Frontal cortex (tissue), 4 donors: ENCODE data around the gene ST6GALNAC6. TPM values are rescaled to one million over a fixed set of nuclear protein-coding genes. Genes with fewer than 3 reads are reported as not detected.

Experiments
- DNase-seq, 2 donors: peaks; one replicate each; pipeline ENCODE4 v3.0.0; 2012; ENCODE audit warnings: low spot score in 2 of 2
- FAIRE-seq: peaks from 2 replicates; lab custom pipeline; 2012; peaks lifted over from hg19 to GRCh38; lab: Jason Lieb, UNC
- total RNA-seq: library from RNA; depleted of rRNA; stranded (reverse); fragments of >200 nt; gene quantifications from one replicate; pipeline ENCODE4 v1.2.3, GENCODE V29; 2014
- donor health status: control.
- donor health status: control.
- donor health status: control.

ST6GALNAC6 gene
- total RNA-seq, 1 donor from 2014 or later = 28.5 TPM

DNA sequence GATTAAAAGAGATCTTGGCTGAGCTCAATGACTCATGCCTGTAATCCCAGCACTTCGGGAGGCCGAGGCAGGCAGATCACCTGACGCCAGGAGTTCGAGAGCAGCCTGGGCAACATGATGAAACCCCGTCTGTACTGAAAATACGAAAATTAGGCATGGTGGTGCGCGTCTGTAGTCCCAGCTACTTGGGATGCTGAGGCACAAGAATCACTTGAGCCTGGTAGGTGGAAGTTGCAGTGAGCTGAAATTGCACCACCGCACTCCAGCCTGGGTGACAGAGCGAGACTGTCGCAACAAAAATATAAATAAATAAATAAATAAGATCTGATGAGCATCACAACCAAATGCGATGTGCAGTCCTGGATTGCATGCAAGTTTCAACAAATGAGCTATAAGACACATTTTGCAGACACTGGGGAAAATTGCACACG is 36.2 kb downstream of the ST6GALNAC6 start:
- FAIRE-seq = no peak
- no peak for DNase-seq

DNA sequence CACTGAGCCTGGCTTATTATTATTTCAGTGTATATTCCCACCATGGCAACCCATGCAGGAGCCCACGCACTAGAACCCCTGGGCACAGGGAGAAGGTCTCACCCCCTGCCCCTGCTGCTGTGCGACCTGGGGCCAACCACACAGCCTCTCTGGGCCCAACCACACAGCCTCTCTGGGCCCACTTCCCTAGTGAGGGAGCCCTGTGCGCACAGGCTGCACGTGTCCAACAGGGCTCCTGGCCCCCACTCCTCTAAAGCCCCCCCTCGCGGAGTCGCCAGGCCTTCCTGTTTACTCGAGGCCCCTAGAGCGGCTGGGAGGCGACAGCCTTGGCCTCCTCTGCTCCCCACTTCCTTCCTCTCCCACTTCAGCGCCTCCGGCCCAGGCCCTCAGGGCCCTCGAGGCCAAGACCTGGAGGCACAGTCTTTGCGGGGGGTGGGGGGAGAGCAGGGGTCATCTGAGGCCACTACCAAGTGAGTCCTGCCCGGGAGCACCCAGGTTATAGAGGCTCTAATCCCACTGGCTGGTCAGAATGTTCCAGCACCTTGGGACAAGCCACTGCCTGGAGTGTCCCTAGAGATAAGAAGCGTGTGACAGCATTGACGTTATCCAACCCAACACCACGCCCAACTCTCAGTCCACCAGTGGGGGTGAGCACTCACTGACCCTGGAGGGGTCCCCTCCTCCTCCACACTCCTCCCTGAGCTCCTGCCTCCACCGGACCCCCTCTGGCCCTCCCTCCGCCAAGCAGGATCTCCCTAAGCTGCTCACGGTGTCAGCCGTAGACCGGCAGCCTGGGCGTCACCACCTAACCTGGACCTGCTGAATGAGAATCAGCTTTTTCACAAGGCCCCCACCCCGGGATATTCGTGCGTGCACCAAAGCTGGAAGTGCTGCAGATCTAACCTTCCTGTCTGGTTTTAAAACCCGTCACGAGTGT is 37.1 kb downstream of the ST6GALNAC6 start:
- DNase-seq = peak in 1 of 2 donors; percentile 57
- no peak for FAIRE-seq

DNA sequence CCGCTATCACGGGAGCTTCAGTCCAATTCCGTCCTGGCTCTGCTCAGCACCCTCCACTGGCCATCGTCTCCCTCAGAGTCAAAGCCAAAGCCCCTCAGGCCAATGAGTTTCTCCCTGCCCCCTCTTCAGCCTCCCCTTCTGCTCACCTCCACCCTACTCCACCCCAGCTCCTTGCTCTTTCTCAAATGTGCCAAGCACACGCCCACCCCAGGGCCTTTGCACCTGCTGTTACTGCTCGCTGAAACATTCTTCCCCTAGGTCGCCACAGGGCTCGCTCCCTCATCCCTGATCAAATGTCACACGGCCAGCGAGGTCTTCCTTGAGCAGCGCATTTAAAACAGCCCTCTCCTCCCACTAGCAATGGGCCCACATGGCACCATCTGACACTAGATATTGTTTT is 38.6 kb downstream of the ST6GALNAC6 start:
- FAIRE-seq (no peak), DNase-seq (no peak)

DNA sequence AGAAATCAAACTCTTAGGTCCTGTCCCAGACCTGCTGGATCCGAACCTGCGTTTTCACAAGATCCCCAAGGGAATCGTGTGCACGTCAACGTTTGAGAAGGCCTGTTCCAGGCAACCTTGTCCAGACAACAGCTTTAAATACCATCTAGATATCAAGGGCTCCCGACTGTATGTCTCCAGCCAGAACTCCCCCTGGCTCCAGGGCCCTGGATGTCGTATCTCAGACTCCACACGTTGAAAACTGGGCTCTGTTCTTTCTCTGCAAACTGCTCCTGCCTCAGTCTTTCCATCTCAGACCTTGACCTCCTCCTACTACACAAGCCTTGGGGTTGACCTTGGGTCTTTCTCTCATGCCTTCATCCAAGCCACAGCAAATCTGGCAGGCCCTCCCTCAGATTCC is 39.1 kb downstream of the ST6GALNAC6 start:
- FAIRE-seq = no peak

DNA sequence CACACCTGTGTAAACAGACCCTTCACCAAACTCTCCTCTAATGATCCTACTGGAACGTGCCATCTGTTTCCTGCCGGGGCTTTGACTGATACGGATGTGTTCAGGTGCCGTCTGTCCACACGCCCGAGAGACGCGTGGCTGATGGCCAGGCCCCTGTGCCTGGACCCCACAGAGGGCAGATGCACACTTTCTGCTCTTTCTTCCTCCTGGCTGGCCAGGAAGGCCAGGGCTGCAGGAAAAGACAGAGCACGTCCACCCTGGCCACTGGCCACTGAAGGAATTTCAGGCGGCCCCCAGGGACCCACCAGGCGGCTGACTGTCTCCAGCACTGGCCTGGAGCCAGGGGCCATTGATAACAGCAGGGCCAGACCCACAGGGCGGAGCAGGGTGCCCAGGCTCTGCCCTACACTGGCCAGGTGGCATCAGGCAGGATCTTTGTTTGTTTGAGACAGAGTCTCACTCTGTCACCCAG is 41.3 kb downstream of the ST6GALNAC6 start:
- DNase-seq (no peak), FAIRE-seq (no peak)

More for the DNA sequence above, 39.1 kb downstream of the ST6GALNAC6 start:
- no peak for DNase-seq

DNA sequence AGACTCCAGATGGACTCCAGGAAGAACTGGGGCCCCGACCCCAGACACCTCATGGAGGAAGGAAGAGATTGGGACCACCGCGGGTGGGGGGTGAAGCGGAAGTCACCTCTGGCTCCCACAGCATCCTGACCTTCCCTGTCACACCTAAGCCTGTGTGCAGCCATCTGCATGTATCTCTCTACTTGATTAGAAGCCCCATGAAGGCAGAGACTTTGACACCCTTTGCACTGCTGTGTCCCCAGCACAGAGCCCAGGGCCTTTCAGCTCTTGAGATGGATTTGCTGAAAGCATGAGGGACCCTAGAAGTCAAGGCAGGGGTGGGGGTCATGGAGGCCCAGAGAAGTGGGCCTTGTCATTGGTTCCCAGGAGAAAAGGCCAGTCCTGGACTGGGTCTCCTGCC is 42.1 kb downstream of the ST6GALNAC6 start:
- FAIRE-seq (no peak), DNase-seq (no peak)

DNA sequence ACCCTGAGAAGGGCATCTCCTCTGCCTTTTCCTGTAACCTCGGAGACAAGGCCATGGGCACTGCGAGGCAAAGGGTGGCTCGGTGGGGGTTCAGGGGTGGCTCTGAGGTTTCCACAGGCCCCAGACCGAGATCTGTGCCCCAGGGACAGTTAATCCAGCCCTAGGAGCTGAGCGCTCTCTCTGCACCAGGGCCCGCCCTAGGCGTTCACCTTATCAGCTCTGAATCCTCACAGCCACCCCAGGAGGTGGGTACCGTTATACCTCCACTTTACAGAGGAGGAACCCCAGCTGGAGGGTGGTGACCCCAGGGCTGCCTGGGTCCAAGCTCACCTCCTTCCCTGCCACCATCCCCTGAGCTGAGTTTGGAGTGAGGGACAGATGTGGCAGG is 42.7 kb downstream of the ST6GALNAC6 start:
- no peak for FAIRE-seq
- no peak for DNase-seq

DNA sequence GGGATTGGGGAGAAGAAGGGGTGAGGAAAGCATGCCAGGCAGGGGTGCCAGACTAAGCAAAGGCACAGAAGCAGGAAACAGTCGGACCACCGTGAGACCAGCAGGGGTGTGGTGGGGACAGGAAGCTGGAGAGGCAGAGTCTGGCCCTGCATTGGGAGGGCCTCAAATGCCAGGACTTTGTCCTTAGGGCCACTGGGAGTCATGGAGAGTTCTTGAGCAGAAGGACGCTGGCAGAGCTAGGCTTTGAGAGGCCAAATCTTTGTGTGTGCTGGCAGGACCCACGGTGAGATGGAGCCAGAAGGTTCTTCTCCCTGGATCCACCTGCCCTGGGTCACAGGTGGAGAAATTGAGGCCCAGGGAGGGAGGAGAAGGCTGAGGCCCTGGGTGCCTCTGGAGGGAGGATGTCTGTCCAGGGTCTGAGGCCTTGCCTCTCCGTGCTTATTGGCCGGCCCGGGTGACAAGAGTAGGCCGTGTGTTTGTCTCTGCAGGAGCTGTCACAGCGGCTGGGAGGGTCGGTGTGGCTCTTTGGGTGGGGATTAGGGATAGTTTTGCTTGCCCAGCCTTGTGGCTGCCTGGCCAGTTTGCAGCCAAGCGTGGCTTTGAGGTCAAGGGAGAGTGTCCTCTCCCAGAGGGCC is 43.2 kb downstream of the ST6GALNAC6 start:
- DNase-seq = no peak
- FAIRE-seq = no peak

DNA sequence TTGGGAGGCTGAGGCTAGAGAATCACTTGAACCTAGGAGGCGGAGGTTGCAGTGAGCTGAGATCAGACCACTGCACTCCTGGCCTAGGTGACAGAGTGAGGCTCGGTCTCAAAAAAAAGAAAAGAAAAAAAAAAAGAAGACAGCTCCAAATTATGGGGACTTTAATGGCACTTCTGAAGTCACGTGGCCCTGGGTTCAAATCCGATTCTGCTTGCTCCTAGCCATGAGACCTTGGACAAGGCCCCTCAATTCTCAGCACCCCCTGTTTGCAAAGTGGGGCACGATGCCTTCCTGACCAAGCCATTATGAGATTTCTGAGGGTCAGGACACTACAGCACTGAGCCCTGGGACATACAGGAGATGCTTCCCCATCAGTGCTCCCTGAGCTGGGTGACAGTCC is 43.9 kb downstream of the ST6GALNAC6 start:
- FAIRE-seq (no peak), DNase-seq (no peak)

DNA sequence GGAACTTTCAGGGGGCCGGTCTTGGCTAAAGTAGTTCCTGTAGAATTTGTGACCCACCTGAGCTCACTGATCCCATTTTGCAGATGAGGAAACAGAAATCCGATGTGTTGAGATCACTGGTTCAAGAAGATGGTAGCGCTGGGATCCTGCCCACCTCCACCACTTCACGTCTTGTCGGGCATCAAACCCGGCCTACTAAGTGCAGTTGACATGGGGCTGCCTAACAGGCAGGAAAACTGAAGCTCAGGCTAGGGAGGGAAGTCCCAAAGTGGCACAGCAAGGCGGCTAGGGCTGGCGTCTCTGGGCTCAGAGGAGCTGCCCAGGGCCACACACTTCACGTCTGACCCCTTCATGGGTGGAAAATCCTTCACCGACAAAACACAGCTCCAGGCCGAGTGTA is 44.4 kb downstream of the ST6GALNAC6 start:
- no peak for FAIRE-seq
- DNase-seq = no peak

DNA sequence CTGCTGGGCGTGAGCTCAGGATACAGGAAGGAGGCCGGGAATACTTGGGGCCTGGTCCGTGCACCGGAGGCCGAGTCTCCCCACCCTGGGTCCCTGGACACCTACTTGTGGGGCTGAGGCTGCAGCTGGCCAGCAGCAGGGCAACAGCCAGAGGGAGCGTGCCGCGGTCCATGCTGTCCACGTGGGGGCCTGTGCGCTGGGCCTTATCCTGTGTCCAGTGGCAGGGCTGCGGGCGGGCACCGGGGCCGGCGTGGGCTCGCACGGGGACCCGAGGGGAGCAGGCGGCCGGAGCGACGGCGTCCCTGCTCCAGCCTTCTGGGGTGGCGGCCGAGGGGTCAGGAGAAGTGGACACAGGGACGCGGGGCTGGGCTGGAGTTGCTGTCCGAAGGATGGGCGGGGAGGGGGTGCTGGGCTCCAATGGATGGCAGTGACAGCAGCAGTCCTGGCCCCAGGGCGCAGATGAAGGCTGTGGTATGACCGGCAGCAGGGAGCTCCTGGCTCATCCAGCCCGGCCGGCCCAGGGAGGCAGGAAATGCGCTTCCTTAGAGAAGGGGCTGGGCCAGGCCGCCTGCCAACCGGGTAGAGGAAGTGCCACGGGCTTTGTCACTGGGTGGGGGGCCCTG is 45.1 kb downstream of the ST6GALNAC6 start, which contains the start of gene ENG:
TSS of gene ENG (minus strand) at position 475 of the 623 bp plus-strand sequence. CDS start at position 172, 303 bp downstream.
- no peak for FAIRE-seq
- no peak for DNase-seq

DNA sequence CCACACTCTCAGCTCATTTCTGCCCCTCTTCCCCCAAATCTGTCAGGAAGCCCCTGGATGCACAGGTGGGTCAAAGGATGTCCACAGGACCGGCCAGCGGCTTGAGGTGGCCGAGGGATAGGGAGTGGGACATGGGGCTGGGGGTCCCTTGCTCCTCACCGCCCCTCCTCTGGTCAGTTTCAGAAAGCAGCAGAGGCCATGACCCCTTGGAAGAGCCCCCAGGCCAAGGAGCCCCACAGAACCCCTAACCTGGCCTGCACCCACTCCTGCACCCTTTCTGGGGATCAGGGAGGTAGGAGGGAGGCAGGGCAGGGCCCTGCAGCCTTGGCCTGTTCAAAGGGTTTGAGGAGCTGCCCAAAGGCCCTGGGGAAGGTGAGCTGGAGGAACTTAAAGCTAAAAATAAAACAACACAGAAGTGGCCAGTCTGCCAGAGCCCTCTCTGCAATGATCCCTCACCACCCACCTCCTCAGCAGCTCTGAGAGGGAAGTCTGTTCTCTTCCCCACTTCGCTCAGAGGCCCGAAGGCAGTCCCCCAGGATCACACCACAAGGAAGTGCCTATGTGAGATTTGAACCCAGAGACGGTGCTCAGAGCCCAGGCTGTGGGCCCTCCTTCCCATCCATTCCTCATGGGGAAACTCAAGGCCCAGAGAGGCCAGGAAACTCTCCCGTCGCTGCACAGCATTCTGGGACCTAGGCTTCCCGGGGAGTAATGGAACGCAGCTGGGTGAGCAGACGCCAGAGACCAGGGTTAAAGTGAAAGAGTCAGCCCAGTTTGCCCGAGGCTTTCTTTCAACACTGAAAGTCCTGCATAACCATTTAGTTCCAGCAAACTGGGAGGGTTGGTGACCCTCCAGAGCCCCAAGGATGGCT is 45.9 kb downstream of the ST6GALNAC6 start:
- FAIRE-seq (no peak), DNase-seq (no peak)

DNA sequence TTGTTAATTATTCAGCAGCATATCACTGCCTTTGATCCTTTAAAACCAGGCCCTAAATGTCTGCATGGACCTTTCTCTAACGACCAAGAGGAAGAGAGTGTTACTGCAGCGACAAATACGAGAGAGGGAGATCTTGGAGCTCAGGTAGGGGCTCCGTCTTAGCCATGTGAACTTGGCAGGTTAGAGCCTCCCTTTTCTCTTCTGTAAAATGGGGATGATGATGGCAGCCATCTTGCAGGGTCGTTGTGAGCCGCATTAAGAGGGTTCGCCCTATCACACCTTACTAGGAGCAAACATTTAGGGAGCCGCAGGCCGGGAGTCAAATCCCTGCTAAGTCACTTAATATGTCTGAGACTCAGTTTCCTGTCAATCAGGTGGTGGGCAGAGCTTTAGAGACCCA is 46.6 kb downstream of the ST6GALNAC6 start:
- no peak for DNase-seq
- FAIRE-seq = no peak

DNA sequence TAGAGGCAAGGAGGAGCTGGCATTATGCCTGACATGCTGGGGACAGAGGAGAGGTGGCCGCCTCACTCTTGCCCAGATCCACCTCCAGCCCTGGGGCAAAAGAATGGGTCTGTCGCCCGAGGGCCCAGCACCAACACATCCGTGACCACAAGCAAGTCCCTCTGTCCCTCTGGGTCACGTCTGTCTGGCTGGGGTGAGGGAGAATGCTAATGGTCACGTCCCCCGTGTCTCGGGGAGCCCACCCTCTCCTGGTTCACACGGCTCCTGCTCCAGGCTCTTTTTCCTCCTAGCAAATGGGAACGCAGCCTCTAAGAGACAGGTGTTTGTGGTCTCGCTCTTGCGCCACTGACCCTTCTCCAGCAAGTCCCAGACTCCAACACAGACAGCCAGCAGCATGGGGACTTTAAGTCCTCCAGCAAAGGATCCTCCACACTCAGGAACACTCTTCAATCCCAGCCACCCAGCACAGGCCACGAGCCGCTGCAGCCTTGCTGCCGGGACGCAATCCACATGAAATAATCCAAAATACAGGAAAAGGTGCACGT is 49.0 kb downstream of the ST6GALNAC6 start:
- DNase-seq = no peak
- no peak for FAIRE-seq

DNA sequence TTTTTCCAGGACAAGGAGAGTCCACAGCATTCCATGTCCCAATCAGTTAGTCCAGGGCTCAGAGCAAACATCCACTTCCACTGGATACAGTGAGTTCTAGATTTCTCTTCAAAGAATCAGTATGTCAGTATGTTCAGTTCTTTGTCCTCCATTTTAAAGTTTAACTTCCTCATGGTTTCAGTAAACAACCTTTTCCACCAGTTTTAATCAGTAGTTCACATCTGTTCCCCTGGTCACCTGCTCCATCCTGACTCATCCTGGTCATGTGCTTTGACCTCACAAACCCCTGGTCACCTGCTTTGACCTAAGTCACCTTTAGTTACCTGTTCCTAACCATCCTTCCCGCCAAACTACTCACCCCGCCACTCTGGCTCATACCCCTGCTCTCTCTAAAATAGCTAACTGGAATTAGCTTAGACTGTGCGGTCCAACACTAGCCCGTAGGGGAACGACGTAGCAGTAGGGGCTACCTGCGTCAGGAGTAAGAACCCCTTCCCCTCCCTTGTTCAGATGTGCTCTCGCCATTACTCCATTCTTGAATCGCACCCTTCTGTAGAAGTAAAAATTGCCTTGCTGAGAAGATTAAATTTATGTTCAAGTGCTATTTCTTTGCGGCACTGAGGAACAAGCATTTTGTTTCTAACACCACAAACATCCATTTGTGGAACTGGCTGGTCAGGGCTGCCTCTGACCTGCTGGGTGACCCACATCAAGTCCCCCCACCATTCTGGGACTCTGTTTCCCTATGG is 50.5 kb downstream of the ST6GALNAC6 start:
- FAIRE-seq (no peak), DNase-seq (no peak)

DNA sequence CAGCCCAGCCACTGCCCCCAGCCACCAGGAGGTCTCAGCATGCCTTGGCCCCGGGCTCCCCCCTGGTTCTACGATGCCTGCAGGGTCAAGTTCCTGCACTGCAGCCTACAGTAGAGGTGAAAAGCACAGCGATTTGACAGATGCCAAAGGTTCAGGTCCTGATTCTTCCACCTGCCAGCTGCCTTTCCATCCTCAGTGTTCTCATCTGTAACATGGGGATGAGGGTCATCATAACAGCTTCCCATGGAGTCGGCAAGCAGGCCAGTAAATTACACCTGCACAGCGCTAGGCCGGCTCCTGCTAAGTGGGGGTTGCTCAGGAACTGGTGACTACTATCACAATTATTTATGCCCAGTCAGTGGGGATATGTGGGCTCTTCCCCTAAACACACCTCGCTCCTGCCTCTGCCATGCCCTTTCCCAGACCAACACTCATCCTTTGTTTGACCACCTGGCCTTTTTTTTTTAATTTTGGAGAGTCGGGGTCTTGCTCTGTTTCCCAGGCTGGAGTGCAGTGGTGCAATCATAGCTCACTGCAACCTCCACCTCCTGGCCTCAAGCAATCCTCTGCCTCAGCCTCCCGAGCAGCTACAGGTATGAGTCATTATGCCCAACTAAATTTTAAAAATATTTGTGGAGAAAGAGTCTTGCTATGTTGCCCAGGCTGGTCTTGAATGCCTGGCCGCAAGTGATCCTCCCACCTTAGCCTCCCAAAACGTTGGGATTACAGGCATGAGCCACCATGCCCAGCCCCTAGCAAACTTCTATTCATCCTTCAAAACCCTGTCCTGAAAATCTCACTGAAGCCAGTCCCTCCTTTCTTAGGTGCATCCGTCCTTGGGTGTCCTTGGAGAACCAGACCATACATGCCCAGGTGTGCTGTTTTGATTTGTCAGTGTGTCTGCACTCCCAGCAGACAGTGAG is 51.3 kb downstream of the ST6GALNAC6 start:
- DNase-seq (no peak), FAIRE-seq (no peak)

DNA sequence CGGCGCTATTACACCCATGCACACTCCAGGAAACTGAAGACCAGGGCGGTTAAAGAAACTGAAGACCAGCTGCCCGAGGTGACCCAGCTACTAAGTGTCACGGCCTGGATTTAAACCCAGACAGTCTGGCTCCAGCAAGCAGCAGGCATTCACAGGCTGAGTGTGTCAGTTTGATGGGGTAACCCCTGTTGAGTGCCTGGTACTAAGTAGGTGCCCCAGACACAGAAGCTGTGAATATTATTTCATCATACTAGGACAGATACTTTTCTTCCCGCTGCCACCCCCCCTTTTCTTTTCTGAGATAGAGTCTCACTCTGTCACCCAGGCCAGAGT is 52.3 kb downstream of the ST6GALNAC6 start:
- DNase-seq (no peak), FAIRE-seq (no peak)
